HG02970 (cell line): ENCODE measurements around the gene RACK1.

Source experiments
- ATAC-seq: cut with Tn5 transposase; IDR thresholded peaks from one replicate; pipeline ENCODE4 v1.9.1; 2021; ENCODE audit warnings: mild to moderate bottlenecking, moderate library complexity, moderate number of reproducible peaks; ENCODE audit not compliant: unreplicated experiment, low FRiP score

RACK1 gene

DNA sequence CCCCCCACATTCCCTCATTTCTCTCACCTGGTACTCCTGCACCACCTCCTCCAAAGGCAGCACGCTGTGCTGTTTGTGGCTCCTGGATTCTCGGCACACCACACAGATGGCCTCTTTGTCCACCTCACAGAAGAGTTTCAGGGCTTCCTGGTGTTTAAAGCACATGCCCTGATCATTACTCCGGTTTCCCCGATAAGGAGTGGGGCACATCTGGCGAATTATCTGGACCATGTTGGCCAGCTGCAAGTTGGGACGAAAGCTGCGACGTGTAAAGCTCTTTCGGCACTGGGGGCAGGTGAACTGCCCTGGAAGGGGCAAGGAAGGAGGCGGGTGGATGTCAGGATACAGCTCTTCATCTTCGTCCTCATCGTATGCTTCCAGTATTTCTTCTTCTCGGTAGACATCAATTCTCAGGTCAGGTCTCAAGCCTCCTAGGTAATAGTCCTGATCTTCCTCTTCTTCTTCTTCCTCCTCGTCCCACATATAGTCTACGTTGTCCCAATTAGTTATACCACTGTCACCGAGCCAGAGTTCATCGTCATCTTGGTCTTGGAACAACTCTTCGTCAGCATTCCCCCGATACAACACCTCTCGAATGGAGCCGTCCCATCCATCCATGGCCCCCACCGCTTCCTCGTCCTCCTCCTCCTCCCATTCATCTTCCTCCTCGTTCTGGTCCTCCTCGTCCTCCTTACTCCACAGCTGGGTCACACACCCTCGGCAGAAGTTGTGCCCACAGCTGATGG is 16.4 kb upstream of the RACK1 start:
- no peak for ATAC-seq

DNA sequence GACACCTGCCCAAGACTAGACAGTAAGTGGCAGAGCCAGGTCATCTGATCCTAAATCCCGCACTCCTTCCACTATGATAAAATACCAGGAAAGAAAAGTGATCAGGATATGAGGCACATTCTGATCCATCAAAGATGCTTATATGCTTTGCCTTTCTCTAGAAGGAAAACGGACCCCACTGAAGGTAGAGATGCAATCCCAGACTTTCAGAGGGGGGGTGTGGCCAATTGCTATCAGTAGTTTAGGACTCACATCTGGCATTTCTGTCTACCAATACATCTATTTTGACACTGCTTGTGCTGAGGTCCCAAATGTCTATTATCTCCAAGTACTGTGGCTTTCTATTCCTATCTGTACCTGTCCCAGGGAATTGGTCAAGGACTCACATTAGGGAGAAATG is 15.6 kb upstream of the RACK1 start:
- ATAC-seq = no peak

DNA sequence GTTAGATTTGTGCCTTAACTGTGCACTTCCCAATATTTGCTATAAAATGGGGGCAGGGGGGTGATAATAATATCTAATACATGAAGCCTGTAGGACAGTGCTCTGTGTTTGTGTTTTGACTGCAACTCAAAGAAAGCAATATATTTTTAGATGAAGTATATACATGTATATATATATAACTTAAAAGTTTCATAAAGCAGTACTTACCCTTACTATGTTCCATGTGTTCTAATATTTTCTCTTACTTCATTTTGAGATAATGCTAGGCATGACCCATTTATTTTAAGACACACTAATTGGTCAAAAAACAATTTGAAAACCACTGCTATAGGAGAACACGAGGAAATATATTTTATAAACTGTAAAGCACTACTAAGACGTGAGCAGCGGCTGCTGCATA is 14.9 kb upstream of the RACK1 start:
- no peak for ATAC-seq

DNA sequence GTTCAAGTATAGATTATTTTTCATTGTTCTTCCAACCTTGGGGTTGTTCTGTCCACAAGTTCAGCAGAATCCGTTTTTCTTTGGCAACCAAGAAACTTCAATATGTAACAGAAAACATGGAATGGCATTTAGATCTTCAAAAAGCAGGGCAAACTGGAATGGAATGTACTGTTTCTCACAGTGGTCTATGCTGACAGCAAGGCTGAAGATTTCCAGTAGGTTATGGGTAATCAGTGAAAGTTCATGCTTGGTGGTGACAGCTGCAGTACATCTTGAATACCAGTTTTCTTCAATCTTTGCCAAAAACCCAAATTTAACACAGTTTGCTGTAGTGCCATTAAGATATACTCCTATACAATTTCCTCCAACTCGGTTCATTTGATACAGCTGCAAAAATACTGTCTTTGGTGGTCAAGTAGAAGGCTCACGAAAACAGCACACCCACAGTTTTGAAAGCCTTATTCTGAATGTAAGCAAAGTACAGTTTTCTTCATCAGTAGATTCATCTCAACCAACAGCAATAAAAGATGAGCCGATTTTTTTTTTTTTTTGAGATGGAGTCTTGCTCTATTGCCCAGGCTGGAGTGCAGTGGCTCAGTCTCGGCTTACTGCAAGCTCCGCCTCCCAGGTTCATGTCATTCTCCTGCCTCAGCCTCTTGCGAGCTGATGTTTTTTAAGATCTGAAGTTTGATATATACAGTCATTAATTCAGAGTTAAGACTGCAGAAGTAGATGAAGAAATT is 12.3 kb upstream of the RACK1 start:
- ATAC-seq = no peak

DNA sequence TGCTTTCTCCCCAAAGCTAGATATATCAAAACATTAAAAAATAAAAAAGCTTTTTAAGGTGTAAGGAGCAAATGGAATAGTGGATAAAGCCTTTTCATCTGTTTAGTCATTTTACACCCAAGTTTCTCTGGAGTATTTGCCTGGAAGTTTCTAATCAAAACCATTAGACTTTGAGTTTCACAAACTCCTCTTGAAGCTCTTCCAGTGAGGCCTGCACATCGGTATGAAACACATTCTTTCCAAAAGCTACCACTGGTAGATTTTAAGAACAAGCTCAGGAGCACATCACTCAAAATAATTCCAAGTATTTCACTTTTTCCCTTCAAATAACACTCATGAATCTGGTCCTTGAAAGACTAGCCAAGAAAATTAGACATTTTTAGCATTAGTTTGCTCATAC is 11.6 kb upstream of the RACK1 start:
- no peak for ATAC-seq

DNA sequence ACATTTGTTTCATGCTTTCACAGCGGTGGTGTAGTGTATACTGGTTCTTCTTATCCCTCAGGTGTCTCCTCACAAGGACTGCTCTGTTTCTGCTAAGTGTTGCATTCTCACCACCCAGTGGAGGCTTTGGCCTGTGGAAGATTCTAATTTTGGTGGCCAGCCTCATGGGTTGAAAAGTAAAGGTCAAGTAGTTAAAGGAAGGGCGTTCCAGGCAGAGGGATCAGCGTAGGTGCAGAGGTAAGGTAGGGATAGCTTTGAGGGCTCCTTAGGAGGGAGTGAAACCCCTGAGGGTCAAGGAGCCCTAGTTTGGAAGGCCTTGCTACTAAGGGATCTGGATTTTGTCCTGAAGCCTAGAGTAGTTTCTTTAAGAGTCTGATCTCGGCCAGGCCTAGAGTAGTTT is 4.6 kb upstream of the RACK1 start:
- ATAC-seq = no peak

DNA sequence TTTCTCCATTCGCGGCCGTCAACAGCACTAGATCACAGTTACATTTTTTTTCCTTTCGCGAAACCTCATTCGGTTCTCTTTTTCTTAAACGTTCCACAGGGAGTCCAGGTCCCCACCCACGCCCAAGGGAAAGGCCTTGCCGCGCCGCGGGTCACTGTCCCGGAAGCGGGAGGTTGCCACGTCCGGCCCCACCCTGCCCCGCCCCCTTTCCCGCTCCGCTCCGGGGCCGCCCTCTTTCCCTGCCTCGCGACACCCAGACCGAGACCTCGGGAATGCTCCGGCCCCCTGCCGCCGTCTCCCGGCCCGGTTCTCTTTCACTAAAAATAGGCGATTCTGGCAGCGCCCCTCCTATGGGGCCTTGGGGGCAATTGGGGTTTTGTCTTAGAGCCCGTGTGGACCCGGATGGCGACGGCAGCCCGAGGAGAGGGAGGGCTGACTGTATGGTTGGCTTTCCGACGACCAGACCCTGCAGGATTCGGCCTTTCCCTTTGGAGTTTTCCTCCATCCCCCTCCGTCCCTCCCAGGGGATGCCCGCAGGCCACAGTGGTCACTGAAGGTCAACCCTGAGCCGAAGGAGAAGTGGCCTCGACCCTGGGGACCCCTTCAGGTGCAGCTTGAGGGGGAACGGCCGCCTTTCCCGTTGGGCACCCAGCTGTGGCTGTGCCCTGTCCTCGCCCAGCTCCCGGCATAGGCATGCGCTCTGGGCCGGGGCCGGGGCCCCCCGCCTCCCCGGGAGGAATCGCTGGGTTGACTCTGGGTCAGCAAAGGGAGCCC is 2.8 kb upstream of the RACK1 start:
- peak; percentile 46 for ATAC-seq

DNA sequence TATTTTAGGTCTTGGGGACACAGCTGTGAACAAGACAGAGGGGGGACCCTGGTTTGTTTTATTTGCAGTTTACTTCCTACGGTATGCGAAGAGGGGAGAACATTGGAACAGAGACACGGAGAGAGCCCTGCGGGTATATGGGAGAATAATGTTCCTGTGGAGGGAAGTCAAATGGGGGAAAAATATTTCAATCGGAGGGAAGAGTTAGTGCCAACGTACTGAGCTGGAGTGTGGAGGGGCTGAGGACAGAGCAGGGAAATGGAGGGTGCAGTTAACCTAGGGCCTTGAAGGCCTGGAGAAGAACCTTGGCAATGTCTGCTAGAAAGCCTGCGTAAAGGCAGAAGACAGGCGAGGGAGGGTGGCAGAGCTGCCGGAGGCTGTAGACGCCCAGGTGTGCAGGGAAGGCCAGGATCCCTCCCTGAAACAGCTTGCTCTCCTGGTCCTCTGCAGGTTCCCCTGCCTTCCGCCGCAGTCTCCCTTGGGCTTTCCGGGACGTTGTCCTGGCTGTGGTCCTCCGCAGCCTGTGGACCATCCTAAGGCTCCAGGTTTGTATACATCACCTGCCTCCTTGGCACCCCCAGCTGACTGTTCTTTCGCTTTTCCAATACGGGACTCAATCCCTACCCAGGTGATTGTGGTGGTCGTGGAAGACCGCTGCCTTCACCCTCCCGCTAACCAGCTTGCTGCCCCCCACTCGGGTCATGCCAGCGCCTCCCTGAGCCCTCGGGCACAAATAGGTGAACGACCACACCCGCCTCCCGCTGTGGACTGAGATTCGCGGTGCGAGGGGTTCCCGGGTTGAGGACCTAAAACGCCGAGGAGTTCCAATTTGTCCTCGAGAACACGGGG is 1.9 kb upstream of the RACK1 start:
- no peak for ATAC-seq

DNA sequence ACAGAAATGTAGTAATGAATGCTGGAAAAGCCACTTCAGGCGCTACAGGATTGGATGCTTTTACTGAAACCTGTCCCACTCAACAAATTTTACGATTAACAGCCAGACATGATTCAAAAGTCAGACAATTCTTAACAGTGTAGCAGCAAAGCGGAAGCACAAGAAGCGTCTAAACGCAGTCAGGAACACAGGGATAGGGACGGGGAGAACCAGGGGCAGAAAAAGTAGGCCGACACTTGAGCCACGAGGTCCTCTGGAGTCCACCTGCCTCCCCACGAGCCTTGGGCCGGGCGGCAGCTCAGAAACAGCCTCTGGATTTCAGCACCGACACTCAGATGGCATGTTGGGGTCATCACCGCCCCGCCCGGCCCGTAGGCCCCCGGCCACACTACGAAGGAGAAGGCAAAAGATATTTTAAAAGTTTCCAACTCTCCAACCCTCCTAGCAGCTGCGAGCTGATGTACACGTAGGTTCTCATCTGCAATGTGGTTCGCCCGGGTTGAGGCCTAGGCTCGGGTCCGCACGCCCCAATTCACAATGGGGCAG is 615 bp downstream of the RACK1 start:
- peak; percentile 2 for ATAC-seq

DNA sequence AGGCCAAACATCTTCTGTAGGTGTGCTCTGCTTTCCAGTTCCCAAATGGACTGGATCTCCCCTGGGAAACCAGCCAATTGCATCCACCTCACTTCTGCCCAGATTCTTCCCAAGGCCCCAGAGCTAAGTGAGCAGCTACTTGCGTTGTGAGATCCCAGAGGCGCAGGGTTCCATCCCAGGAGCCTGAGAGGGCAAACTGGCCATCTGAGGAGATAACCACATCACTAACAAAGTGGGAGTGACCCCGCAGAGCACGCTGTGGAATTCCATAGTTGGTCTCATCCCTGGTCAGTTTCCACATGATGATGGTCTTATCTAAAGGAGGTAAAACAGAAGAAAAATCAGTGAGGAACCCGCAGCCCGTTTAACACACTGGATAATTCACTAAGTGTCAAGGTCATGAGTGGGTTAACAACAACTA is 1.7 kb downstream of the RACK1 start:
- ATAC-seq = no peak

DNA sequence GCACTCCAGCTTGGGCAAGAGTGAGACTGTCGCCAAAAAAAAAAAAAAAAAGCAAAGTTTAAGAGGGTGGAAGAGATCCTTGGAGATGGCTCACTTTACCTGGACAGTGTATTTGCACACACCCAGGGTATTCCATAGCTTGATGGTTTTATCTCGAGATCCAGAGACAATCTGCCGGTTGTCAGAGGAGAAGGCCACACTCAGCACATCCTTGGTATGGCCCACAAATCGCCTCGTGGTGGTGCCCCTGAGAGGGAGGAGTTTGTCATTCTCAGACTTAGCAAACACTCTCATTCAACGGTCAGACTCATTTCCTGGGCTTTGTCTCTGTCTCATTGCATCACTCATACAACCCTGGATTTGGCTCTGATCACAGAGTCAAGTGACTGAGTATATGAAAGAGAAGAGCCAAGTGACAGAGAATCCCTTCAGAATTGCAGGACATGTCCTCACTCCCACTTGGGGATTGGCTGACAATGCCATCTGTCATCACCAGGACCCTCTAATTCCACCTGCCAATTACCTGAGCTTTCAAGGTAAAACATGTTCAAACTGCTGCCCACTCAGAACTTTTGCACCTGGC is 2.2 kb downstream of the RACK1 start:
- no peak for ATAC-seq

DNA sequence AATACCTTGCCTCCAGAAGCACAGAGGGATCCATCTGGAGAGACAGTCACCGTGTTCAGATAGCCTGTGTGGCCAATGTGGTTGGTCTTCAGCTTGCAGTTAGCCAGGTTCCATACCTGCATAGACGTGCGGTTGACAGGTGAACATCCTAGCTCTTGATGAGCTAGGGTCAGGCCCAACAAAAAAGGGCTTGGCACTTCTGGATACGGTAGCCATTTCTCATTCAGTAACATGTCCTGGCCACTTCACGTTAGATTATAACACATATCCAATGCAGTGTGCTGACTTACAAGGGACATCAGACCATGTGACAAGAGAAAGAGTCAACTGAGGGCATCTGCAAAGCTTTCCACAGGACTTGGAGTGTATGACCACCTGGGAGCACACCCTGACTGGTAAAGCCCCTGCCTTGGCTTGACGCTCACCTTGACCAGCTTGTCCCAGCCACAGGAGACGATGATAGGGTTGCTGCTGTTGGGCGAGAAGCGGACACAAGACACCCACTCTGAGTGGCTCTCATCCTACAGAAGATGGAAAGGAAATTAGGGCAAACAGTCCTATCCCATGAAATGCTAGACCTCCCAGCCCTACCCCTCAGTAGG is 4.5 kb downstream of the RACK1 start:
- no peak for ATAC-seq

DNA sequence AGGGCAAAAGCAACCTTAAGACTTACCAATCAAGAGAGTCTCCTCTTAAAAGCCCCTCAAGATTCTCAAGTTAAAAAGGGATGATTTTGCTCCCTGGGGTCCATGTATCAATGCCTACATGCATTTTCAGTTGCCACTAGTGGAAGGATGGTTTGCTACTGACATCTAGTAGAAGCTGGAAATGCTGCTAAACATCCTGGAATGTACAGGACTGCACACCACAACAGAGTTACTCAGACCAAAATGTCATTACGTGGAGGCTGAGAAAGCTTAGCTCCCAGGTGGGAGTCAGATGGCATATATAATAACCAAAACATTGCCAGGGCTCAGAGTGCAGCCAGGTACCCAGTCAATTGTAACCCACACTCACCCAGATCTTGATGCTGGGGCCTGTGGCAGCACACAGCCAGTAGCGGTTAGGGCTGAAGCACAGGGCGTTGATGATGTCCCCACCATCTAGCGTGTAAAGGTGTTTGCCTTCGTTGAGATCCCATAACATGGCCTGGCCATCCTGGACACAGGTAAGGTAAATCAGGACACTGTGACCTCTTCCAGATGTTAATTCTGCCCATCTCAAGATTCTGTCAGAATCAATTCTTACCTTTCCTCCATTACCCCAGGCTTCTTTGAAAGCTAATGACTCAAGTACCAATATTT is 5.8 kb downstream of the RACK1 start:
- ATAC-seq = no peak

DNA sequence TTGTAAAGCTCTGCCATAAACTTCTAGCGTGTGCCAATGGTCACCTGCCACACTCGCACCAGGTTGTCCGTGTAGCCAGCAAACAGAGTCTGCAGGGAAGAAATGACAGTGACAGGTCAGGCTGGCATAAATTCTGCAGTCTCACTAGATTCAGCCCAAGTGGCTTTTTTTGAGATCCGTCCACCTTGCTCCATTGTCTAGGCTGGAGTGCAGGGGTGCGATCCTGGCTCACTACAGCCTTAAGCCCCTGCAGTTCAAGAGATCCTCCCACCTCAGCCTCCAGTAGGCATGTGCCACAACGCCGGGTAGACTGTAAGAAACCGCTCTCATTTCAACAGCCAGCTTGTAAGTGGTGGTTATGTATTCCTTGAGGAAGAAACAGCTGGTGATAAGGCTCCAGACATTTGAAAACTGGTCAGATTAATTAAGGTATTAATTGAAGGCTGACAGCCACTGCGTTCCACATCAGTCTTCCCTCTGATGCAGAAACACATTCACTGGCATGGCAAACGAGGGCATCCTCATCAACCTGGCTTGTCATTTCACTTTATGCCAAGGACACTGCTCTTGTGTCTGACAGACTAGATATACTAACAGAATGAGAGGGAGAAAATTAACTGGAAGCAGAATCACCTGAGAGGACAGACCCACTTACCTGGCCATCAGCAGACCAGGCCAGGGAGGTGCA is 6.6 kb downstream of the RACK1 start:
- no peak for ATAC-seq

DNA sequence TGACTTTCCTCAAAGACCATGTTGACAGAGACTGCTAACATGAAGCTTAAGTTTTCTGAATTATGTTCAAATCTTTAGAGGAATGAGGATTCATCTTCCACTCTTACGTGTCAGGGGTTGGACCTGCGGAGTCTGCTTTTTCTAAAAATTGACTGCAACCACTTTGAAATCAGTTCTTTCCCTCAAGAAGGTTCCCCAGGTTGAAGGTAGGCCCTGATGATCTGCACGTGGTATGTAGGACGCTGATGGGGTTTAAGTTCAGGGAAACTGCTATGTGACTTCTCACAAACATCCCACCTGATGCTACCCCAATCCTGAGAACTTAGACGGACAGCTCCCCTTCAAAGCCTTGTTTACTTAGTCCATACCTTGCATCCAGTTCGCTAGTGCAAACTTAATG is 7.2 kb downstream of the RACK1 start:
- no peak for ATAC-seq

DNA sequence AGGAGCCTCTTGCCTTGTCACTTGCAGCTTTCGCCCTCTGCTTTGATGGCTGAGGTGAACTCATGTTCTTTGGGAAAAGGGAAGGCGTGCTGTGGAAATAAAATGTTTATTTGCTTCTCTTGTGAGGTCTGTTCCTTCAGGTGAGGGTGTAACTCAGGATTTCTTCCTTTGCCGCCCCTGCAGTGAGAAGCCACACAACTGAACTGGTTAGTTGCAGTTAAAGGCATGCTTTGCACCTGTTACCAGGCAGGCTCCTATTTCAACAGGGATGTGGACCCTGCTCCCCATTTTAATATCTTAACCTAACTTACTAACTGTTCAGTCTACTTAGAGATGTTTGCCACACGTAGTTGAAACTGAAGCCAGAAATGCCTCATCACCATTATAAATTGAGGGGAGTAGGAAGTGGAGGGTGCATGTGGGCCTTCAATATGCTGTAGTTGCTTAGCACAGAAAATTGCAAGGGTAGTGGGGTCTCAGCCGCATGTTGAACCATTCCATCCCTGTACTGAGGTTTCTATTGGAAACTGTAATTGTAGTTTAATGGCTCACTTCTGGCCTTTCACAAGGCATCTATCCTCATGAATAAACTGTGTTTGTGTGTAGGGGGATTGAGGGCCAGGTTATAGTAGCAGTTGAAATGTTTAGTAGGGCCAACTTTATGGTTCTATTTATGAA is 7.9 kb downstream of the RACK1 start:
- no peak for ATAC-seq

DNA sequence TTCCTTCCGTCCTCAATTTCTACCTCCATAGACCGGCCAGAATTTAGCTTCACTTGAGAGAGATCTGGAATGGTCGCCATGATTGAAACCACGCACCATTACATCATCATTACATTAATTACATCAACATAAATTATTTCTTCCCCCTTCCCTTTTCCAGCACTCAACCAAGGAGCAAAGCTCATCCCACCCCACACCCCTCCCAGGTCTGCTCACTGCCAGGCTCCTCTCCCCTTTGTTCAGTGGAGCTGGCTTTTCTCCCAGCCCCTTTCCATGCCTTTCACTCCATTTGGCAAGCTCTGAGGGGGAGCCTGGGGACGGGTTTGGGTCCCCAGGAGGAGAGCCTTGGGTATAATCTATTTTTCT is 8.4 kb downstream of the RACK1 start:
- no peak for ATAC-seq
